Hindlimb muscle (tissue), 1 donor: ENCODE measurements around the gene HSD17B2. TPM values are rescaled to one million over a fixed set of nuclear protein-coding genes. Genes with fewer than 3 reads are reported as not detected.

ENCODE experiments used
- DNase-seq: peaks from one replicate; pipeline ENCODE4 v3.0.0-alpha.2; 2013
- polyA plus RNA-seq: library from polyadenylated mRNA; unstranded; fragments of 120-200 nt; gene quantifications from one replicate; pipeline ENCODE4 v1.2.1, GENCODE V29; 2013; ENCODE audit not compliant: insufficient read length

HSD17B2 gene
- polyA plus RNA-seq, 1 donor: 0.30 TPM

GRCh38 chr16:82050909-82051357 is 15.9 kb downstream of the HSD17B2 start:
- no peak for DNase-seq

- no peak for DNase-seq
Measured at GRCh38 chr16:82051656-82052055, 16.6 kb downstream of the HSD17B2 start.

DNA sequence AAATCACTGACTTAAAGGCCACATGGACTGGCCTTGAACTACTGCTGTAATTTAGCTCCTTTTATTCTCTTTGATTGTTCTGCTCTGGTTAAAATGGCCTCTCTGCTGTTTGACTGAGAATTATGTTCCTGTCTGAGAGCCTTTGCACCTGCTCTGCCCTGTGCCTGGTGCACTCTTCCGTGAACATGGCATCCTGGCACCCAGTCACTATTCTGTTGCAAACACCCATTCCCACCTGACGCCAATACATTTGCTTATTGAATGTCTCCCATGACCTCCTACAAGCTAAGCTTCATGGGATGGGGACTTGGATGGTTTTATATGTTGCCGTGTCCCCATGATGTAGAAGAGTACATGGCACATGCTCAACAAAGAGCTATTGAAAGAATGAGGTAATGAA is 20.1 kb downstream of the HSD17B2 start:
- no peak for DNase-seq

DNA sequence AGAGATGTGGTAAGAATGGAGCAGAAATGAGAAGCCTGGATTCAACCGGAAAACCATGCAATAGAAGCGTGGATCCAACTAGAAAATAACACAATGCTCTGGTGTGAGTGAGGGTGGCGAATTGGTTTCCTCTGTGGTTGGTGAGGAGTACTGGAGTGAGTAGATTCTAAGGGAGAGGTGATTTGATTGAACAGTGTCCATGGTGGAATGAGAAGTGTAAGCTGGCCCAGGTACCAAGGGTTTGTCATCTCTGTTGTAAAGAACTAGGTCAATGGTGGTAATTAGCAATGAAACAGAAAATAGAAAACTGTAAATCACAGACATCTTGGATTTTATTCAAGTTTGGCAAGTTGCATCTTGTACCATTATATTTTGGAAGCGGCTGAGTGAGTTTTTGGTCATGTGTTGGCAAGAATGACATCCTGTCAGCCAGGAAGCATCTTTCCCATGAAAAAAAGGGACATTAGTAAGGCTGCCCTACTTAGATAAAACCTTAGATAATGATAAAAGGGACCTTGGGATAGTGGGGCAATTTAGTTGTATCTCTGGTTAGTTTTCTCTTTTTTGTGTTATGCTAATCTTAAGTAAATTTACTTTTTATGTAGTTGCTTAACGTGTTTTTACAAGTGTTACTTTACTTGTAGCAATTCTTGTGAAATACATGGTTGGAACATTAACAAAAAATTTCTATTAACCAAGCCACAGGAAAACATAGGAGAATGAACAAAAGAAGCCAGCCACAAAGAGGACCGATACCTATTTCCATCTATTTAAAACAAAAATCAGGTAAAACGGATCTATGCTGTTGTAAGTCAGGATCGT is 20.9 kb downstream of the HSD17B2 start:
- DNase-seq: no peak

DNA sequence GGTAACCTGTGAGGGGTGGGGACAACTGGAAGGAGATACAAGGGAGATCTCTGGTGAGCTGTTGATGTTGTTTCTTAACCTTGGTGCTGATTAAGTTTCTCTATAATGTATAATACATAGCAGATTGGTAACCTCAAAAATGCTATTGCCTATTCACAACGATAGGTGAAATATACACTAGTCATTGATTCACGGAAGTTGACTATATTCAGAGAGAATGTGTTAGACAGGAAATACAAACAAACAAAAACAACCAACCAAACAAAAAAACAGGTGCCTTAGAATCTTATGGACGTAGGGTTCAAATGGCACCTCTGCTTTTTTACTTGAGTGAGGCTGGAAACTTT is 21.5 kb downstream of the HSD17B2 start:
- no peak for DNase-seq

GRCh38 chr16:82059161-82059982 is 24.3 kb downstream of the HSD17B2 start:
- DNase-seq: no peak

DNA sequence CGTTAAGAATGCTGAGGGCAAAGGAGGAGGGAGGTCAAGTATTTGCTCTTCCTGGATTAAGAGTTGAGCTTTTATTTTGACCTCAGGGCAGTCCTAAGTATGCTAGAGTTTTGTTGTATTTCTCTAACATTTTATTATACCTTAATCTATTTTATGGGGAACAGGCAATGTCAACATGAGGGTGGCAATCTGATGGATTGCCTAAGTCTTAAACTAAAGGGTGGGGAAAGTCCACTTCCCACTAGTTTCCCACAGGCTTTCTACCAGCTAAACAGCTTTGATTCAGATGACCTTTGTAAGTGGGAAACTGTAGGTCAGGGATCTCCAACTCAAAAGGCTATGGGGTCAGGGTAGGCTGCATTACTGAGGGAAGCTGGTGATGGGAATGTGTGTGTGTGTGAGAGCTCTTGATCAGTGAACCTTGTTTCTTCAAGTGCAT is 24.9 kb downstream of the HSD17B2 start:
- no peak for DNase-seq

- no peak for DNase-seq
Measured at GRCh38 chr16:82061861-82062525, 26.9 kb downstream of the HSD17B2 start.

DNA sequence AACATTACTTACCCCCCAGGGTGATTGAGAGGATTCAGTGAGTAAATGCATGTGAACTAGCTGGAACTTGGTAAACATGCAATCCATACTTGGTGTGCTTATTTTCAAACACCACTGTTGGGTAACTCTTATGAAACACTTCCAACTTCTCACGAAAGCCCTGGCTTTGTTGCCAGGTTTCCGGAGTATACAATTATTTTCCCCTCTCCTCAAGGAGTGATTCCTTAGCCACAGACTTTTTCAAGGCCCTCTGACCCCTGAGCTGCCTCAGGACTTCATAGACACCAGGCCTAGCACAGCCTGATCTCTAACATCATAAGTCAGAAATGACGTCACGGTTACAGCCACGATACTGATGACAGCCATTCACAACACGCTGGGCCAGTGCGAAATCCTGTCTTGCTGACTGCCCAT is 27.6 kb downstream of the HSD17B2 start:
- no peak for DNase-seq

GRCh38 chr16:82063456-82064082 is 28.5 kb downstream of the HSD17B2 start:
- DNase-seq: no peak

DNA sequence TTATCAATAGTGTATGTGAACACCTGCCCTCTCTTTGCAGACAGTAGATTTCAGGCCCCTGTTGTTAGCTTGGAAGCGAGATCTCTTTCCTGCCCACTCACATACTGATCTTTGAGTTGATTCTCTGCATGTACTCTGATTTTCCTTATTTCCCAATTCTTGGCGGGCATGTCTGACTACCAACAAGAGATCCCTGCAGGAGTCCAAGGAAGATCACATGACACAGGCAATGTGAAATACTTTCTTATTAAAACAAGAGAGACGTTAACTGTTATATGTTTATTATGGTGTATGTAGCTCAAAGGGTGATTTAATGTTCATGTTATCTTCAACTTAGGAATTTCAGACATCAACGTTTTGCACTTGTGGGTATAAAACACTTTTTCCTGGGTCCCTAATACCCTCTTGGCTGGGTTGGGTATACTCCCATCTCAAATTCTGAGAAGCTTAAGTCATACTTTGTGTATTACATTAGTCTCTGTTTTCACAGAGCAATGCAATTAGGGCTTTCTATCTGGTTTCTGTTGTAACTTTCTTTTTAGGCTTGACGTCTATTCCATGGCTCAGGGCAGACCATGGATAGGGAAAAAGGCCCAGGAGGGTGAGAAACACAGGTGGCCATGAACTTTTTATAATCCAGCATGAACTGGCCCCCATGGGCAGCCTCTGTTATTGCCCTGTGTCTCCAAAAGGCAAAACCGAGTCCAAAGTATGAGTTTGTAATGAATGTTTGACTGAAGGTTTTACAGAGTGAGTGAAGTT is 32.2 kb downstream of the HSD17B2 start:
- DNase-seq: no peak

DNA sequence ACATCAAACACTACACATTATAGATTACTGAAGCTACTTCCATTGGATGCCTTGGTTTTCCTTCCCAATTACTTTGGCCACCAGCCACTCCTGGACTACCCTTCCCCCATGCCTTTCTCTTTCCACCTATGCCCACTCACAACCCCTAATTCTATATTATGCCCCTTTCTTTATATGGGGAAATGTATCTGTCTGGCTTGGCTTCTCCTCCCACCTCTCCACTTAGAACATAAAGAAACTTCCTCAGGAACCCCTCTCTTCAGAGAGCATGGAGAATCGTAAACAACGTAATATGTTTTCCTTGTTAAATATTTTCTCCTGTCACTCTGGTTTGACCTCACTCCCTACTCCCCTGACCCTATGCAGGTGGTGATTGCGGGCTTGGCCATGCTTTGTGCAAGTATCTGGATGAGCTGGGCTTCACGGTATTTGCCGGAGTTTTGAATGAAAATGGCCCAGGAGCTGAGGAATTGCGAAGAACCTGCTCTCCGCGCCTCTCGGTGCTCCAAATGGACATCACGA is 32.8 kb downstream of the HSD17B2 start:
- no peak for DNase-seq

- DNase-seq: no peak
Measured at GRCh38 chr16:82070656-82071369, 35.8 kb downstream of the HSD17B2 start.

- DNase-seq: no peak
Measured at GRCh38 chr16:82071421-82071820, 36.4 kb downstream of the HSD17B2 start.

DNA sequence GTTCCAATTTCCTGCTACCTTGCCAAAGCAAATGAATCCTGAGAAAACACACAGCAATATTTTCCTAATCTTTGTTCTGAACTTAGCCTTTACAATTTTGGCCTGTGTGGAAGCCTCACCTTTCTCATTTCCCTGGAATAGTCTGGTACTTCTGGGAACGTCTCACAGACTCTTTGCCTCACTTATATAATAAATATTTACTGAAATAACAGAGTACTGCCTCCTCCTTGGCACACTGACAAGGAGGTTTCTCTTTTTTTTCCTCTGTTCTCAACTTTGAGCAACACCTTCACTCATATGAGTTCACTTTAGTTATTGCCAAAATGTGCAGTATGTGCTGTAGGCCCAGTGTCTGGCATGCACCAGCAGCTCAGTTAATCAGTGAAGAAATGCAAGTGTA is 37.3 kb downstream of the HSD17B2 start:
- no peak for DNase-seq

- no peak for DNase-seq
Measured at GRCh38 chr16:82074019-82074558, 39.0 kb downstream of the HSD17B2 start.

- DNase-seq: no peak
Measured at GRCh38 chr16:82078125-82078524, 43.1 kb downstream of the HSD17B2 start.

DNA sequence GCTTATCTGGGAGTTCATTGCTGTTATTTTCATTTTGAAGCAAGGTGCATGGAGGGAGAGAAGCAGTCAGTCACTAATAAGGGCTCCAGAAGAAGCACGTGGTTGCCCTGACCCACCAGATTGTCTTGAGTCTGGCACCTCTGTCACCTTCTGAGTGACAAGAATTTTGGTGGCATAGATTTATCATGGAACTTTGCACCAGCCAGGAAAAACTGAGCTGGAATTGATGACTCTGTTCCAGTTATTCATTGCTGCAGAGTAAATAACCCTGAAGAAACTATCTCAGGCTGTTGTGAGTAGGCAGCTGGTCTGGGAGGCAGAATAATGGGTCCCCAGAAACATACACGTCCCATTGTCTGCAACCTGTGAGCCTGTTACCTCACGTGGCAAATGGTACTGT is 44.8 kb downstream of the HSD17B2 start:
- no peak for DNase-seq

GRCh38 chr16:82081264-82081663 is 46.2 kb downstream of the HSD17B2 start:
- DNase-seq: no peak

DNA sequence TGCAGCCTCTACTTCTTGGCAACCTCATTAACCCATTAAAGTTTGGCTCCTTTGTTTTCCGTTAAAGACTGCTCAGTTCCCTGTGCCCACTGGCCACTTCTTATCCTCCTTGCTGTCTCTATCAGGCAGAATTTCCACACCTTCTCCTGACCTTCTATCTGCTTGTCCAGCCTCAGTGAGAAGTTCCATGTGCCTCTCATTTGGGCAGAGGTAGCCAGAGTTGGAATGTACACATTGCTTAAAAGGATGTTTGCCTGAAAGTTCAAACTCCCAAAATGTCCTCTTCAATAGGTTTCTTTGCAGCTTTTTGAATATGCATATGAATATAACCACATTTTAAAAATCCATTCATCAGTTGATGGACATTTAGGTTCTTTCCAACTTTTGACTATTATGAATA is 47.0 kb downstream of the HSD17B2 start:
- no peak for DNase-seq
